GM21526 (cell line): ENCODE results near the gene AVPR1B.
"Not testable (repeated sequence)": the region's sequence is repeated elsewhere in the genome, so short reads cannot be mapped to it uniquely, and the experiment has no call there.

Experiments
- ATAC-seq: cut with Tn5 transposase; IDR thresholded peaks from one replicate; pipeline ENCODE4 v1.9.1; 2021; ENCODE audit warnings: moderate library complexity; ENCODE audit not compliant: unreplicated experiment, low FRiP score

Gene AVPR1B

DNA sequence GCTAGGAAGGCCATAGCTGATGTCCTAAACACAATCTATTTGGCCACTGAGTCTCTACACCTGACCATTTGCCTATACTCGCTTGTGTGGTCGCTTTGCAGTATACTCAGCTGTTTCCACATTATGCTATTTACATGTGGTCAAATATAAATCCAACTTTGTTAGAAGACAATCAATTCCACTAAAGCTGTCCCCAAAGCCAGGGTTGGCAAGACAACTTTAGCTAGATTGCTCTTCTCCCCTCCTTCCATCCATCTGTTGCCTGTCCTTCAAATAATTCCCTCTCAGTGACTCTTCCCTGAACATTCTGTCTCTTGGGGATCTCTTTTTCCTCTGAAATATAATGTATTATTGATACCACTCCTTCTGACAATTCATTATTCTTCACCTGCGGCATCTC, 30.1 kb downstream of the AVPR1B start:
- ATAC-seq: no peak

DNA sequence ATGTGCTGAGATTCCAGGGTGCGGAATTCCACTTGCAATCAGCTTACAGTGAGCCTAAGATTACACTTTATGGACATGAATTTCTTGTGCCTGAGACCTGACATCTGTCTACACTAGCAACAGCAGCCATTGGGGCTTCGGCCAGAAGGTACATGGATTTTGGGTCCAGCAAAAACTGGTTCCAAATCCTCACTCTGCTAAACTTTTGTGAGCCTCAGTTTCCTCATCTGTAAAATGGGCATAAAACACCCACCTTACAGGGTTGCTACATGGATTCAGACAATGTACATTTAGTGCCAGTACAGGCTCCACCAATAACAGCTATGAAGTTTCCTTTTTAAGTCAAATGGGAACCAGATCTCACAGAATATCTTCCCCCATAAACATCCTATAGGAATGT, 33.4 kb downstream of the AVPR1B start:
- ATAC-seq: no peak

DNA sequence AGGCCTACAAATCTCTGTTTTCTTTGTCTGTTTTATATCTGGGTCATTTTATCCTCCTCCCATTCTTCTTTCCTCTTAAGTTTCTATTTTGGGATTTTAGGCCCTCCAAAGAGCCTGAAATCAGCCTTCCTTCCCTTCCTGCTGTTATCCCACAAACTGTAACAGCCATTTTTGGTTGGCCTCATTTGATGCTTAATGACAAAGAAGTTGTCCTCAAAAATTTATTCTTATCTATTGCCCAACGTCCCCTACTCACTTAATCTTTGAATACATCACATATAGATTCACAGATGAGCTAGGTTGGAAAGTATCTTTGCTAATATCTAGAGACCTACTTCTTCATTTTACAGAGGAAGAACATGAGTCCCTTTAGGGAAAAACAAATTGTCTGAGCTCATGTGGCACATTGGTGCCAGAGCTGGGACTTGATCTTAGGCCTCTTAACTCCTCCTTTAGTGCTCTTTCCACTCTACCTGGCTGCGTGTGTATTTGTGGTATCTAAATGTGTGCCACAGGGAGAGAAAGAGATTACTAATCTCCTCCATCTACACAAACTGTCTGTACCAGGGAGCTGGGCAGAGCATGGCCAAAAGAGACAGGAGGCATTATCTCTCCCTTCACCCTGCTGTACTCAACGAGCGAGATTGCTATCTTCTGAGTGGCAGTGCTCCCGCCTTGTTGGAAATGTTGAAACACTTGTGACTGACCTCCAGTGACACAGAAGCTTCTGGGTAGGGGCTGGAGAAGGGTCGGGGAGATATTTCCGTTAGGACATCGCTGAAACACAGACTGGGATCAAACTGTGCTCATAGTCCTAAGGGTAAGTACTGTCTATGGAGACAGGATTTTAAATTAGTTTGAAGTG, 34.1 kb downstream of the AVPR1B start:
- no peak for ATAC-seq

DNA sequence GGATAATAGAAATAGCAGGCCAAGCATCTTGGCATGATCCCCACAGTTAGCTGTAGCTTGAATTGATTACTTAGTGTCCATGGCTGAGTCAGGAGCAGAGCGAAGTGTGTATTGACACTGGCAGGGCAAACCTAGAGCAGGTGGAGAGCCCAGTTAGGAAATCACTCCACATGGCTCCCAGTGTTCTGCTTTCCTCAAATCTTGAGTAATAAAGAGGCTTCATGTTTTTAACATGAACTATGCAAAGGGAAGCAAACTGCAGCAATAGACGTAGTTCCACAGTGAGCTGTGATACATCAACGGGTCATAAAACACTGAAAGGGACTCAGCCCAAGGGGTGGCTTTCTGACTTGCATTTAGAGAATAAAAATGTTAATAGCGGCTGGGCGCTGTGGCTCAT, 35.3 kb downstream of the AVPR1B start:
- no peak for ATAC-seq

DNA sequence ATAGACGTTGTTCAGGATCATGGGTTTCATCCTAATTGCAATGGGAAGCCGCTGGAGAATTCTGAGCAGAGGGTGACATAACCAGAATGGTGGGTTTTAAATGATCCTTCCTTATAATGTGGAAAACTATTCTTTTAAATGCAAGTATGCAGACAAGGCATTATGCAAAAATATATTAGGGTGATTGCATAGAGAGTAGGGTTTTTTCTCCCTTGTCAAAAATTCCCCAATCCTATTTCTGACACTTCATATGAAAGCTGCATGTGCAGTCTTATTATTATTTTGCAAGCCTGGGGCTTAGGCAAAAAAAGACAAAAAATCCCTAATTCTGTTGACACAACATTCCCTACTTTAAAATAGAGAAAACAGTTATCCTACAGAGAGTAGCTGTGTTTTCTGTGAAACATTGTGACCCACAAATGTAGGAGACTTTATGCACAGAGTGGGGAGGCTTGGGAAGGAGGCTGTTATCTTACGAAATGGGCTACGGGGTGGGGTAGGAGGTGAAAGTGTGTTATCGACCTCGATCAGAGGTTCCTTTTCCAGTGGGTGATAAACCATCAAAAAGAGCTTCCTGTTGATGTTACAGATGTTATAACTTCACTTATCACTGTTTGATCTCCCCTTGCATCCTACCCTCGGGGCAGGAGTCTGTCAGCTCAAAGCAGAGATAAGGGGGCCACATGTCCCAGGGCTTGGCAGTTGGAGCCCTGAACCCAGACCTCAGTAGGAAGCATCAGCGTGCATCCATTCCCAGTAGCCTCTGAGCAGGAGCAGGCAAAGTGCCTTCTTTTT, 37.0 kb downstream of the AVPR1B start:
- no peak for ATAC-seq

DNA sequence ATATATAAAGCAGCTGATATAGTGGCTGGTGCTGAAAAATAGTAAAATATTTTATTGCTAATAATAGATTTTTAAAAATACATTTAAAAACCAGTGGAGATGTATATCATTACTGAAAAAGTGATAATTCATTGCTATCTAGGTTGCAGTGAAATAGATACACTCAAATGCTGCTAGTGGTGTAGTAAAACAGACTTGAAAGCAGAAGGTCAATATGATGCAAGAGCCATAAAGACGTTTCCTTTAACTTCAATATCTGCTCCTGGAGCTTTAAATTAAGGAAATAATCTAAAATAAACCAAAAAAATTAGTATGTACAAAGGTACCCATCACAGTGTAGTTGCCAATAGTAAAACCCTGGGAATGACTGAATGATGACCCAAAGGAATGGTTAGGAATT, 38.1 kb downstream of the AVPR1B start:
- ATAC-seq: no peak

DNA sequence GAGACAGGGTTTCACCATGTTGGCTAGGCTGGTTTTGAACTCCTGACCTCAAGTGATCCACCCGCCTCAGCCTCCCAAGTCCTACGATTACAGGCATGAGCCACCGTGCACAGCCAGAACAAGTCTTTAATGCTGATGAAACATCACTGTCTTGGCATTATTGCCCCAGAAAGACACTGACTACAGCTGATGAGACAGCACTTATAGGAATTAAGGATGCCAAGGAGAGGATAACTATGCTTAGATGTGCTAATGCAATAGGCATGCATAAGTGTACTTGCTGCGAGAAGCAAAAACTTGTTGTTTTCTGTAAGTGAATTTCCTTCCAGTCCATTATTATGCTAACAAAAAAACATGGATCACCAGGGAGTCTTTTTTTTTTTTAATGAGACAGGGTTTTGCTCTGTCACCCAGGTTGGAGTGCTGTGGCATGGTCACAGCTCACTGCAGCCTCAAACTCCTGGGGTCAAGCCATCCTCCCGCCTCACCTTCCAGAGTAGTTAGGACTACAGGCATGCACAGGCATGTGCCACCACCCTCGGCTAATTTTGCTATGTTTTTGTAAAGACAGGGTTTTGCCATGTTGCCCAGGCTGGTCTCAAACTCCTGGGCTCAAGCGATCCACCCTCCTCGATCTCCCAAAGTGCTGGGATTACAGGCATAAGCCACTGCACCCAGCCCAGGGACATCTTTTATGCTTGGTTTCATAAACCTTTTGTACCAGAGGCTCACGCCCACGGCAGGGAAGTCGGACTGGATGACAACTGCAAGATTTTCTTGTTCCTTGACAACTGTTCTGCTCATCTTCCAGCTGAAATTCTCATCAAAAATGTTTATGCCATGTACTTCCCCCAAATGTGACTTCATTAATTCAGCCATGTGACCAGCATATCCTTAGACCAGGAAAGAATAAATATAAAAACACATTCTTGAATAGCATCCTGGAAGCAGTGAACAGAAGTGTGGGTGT, 41.1 kb downstream of the AVPR1B start:
- no peak for ATAC-seq

DNA sequence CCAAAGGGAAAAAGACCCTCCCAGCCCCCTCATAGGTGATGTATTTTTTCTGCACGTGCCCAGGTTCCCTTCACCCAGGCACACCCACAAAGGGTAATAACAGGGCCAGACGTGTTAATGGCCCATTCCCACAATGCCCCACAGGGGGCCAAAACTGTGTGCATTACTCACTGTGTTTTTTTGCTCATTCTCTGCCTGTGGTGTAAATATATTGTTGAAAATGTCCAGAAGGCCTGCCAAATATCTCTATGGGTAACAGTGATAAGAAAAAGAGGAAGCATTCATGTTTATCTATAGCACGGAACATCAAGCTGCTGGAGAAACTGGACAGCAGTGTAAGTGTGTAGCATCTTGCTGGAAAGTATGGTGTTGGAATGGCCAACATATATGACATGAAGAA, 42.3 kb downstream of the AVPR1B start:
- no peak for ATAC-seq

DNA sequence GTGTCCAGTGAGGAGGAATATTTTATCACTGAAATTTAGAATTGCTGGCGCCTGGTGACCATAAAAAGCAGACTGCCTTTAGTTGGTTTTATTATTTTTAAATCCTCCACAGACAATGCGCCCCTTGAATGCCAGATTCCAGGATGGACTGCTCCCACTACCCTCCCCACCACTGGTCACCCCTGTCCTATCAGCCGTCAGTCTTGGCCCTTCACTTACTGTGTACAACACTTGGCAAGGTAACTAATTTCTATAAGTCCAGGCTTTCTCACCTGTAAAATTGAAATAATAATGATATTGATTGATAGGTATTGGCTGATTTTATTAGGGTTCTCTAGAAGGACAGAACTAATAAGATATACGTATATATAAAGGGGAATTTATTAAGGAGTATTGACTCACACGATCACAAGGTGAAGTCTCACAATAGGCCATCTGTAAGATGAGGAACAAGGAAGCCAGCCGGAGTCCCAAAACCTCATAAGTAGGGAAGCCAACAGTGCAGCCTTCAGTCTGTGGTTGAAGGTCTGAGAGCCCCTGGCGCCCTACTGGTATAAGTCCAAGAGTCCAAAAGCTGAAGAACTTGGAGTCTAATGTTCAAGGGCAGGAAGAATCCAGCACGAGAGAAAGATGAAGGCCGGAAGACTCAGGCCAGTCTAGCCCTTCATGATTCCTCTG, 46.4 kb downstream of the AVPR1B start:
- ATAC-seq: no peak

DNA sequence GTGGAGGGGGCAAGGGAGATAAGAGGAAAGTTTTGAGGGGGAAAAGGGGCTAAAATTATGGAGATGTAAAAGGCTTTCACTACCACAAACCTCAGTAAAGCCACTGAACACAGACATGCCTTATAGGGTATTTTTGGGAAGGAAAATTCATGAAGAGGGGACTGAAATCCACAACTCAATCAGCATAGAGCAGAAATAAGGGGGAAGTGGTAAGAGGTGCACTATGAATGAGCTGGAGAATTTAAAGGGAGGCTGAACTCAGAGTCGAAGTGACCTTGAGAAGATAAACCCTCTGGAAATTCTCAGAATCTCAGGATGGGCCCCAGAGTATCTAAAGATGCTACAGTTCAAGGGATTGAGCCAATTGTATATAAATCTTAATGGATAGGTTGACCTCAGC, 48.9 kb downstream of the AVPR1B start:
- ATAC-seq: no peak

DNA sequence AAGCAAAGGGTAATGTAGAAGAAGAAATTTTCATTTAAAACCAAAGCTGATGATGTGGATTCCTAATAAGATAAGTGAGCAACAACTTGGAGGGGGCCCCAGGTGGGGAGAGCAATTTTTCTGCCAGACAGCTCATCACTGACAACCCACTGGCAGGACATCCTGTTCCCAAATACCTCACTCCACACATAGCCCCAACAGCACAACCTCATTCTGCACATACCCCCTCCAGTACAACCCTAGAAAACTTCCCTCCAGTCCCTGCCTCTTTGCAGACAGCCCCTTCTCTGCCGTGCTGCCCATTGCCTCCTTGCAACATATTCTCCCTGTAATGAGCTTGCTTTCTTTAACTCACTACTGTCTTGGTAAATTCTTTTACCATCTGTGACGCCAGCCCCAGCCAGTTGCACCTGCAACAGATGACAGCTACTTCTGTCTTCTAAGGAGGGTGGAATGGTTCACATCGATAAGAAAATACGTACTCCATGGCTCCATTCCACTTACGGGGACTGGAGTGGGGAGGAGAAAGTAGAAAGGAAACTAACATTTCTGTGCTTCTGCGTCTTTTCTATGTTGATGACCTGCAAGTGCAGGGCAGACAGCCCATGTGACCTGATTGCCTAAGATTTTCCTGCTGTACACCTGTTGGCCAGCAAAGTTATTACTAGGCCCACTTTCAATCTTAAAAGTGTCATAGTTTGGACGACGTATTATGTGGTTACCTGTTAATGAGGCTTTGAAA, 49.5 kb downstream of the AVPR1B start:
- ATAC-seq: no peak

DNA sequence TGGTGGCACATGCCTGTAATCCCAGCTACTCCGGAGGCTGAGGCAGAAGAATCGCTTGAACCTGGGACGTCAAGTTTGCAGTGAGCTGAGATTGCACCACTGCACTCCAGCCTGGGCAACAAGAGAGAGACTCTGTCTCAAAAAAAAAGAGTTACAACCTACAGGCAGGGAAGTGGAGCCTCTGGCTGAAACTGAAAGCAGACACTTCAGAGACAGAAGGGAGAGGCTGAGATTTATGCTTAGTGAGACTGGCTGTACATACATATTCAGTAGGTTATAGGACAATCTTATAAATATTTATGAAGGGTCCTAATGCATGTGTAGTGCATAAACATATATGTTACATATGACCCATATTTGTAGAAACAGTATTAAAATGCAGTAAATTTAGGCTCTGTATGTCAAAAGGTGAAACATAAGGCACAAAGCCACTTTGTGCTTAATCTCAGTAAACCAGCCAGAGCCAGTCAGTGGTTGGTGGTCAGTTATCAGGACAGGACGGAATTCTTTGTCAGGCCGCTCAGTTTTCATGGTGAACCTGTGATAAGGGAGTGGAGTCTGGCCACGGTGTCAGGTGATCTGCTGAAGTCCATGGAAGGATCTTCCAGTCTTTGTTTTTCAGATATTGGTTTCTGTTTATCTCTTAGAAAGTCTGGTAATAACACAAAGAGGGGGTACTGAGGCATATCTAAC, 50.6 kb downstream of the AVPR1B start:
- ATAC-seq: peak; percentile 86

DNA sequence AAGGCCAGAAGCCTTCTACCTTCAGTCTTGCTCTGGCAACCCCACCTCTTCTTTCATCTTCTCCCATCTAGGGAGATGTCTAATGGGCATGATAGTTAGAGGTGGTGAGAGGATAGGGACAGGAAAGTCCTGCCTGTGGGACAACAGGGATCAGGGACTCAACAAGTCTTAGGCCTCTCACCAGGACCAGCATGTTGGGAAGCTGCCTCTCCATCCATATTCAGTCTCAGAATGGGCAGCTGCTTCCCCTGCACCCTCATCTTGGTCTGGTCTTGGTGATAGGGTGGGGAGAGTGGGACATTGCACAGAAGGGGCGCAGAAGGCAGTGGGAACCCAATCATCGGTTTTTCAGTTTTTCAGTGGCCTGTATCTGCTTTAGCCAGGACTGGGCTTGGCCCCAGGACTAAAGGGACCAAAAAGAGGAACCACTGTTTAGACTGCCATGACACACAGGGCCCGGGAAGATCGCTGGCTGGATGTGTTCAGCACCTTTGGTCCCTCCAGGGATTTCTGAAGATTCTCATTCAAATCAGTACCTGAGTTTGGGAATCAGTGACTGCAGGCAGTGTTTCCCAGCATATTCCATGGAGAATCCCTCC, 51.5 kb downstream of the AVPR1B start:
- ATAC-seq: no peak

DNA sequence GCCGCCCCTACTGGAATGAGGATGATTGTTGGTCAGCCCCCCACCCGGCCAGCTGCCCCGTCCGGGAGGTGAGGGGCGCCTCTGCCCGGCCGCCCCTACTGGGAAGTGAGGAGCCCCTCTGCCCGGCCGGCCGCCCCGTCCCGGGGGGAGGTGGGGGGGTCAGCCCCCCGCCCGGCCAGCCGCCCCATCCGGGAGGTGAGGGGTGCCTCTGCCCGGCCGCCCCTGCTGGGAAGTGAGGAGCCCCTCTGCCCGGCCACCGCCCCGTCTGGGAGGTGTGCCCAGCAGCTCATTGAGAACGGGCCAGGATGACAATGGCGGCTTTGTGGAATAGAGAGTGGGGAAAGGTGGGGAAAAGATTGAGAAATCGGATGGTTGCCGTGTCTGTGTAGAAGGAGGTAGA, 52.7 kb downstream of the AVPR1B start:
- not testable (repeated sequence) for ATAC-seq

DNA sequence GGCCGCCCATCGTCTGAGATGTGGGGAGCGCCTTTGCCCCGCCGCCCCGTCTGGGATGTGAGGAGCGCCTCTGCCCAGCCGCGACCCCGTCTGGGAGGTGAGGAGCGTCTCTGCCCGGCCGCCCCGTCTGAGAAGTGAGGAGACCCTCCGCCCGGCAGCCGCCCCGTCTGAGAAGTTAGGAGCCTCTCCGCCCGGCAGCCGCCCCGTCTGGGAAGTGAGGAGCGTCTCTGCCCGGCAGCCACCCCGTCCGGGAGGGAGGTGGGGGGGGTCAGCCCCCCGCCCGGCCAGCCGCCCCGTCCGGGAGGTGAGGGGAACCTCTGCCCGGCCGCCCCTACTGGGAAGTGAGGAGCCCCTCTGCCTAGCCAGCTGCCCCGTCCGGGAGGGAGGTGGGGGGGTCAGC, 53.2 kb downstream of the AVPR1B start:
- ATAC-seq: not testable (repeated sequence)

DNA sequence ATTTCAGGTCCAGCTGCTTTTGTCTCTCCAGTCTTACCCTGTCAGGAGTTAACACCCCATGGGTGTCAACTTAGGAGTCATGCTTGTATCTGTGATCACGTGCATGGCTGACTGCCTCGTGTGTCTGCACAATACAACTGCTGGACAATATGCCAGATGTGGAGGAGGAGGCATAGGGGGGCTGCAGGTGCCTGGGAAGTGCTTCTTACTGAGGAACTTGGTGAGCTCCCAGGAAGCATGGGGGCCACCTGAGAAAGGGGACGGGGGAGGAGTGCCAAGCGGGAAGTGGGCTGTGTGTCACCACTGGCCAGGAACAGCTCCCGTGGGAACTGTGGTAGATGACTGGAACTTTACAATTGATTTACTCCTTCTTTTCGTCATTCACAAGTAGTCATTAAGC, 54.7 kb downstream of the AVPR1B start:
- no peak for ATAC-seq

DNA sequence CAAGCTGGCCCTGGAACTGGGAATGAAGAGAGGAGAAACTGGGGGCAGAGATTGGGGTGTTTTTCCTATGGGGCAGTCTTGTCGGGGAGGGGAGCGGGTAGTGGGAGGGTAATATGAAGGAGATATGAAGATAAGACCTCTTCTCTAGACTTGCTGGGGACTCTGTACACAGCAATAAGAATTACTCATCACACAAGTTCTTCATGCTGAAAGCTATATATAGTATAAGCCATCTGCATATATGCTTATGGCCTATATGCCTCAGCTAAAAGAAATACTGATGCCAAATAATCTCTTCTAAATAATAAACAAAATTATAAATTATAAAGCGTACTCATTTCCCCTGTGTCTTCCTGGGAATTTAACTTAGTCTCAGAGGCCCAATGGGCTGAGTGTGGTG, 56.3 kb downstream of the AVPR1B start:
- no peak for ATAC-seq
